Effector CD8-positive, alpha-beta T cell (primary cell): ENCODE results near the gene PBX3.

Experiments used
- DNase-seq: peaks from one replicate; lab custom pipeline; 2025; lab: John Stamatoyannopoulos, UW

Gene PBX3

GRCh38 chr9:125867751-125868415 lies 120.7 kb downstream of the PBX3 start:
- DNase-seq = no peak

GRCh38 chr9:125878164-125878631 lies 131.0 kb downstream of the PBX3 start:
- DNase-seq = no peak

- no peak for DNase-seq
Measured at GRCh38 chr9:125881042-125881441, 133.9 kb downstream of the PBX3 start.

DNA sequence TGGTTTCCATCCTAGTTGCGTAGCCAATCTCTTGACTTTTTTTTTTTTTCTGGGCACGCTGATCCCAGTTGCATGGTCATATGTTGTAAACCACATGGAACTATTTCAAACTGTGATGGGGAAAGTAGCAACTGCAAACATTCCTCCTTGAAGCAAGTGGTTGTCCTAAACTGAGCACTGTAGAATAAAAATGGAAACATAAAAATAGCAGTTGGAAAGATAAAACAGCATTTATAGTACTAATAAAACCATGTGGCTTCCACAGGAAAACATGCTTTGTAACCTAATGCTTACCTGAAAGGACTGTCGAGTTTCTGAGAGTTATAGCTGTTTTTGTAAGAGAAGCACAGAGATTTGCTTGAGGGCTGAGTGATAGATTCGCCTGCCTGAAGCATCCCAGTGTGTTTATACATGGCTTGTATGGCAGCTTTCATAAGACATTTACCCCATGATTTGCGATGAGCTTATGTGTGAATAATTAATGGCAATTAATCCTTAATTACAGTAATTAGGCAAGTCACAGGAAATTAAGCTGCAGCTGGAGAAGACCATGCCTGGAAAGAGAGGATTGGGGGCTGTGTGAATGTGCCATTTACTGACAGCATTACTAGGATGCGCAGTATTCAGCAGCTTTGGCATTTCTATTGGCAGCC lies 136.5 kb downstream of the PBX3 start:
- no peak for DNase-seq

DNA sequence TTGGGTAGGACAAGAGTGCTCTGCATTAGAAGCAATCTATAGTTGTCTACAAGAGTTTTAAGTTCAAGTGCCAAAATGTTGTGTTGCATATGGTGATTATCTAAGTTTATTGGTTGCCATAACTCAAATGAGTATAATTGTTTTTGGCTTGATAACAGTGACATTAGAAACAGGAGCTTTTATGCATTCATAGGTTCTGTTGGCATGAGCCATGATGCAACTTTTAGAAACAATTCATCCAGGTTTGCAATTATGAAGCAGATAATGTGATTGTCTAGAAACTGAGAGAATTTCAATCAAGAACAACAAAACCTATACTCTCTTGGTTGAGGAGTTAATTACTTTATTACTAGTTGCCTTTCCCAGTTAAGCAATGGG lies 137.0 kb downstream of the PBX3 start:
- DNase-seq = no peak

DNA sequence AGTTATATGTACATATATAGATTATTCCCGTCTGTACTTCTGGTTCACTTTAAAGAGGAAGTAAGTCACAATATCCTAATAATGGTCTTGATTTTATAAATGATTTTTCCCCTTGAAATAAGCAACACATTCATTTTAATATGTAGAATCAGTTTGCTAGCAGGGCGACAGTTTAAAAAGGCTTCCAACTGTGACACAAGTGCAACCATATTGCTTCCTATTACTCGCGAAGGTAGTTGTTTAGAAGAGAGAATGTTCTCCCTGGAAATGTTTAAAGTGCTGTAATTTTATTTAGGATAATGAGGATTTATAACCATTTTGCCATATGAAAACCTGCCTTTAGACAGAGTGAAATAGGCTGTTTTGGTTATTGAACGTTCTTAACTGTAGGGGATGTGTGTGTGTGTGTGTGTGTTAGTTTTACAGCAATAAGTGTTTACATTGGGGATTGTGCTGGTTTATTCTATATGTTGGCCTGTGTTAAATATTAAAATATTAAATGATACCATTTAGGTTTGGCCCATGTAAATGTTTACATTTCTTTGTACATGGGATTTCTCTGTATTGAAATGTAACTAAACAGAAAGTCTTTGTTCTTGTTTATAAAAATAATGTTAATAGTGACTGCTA lies 138.3 kb downstream of the PBX3 start:
- no peak for DNase-seq

DNA sequence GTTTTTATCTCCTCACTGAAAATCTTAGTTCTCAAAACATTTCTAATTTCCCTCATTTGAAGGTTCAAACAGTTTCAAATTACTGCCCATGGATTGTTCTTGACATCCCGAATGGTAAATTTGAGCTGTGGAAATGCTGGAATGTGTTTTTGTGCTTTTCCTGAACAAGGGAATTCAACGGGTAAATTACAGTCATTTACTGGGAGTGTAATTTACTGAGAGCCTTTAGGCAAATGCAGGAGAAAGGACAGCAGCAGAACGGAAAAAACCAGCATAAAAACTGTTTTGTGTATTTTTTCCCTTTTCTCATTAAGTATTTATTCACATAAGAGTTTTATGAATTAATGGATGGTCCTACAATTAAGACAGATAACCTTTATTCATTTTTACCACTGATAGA lies 139.2 kb downstream of the PBX3 start:
- no peak for DNase-seq

GRCh38 chr9:125887172-125887571 lies 140.0 kb downstream of the PBX3 start:
- DNase-seq = no peak

DNA sequence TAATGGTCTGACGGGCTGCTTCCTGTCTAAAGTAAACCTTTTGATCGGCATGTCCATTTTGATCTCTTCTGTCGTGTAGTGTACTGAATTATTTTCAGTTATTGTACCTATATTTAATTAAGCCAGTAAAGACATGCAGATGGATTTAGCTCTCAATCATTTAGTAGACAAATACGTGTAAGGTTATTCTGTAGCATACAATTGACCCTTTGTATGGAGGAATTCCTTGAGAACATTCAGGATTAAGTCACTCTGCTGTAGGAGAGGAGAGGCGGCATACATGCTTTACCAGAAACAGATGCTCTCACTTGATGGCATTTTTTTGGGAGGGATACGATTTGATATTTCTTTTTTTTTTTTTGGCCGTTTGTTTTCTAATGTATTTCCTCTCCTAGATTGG lies 141.0 kb downstream of the PBX3 start:
- DNase-seq = no peak

GRCh38 chr9:125889112-125889475 lies 141.9 kb downstream of the PBX3 start:
- no peak for DNase-seq

- DNase-seq = peak; percentile 9
Measured at GRCh38 chr9:125889476-125890419, 142.6 kb downstream of the PBX3 start.

DNA sequence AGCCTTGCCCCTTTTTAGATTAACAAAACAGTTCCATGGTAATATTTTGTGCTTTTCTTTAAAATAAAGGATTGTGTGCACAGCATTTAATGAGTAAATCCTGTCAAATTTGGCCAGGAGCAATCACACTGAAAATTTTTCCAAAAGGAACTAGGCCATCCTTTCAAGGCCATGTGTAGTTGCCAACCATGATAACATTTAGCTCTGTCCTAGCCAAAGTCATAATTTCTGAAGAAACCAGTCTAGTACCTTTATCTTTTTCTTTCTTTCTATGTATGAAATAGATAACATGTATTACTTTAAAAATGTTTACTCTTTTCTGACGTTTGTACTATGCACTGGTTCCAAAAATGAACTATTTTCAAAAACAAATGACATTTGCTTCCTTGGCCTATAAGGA lies 143.7 kb downstream of the PBX3 start:
- DNase-seq = no peak

DNA sequence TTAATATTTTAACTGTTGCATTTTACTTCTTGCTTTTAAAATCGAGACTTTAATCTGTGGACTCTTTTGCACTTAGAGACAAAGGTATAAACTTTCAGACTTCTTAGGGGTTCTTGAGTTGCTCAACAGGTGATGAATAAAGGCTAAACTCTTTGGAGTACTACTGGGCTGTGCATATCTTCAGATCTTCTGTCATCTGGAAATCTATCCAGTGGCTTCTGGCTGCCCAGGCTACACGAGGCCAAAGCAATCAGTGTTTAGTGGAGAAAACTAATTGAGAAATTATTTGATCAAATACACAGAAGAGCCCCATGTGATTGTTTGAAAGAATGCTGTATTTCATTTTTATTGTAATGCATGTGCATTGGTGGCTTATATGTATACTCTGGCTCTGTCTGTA lies 146.1 kb downstream of the PBX3 start:
- DNase-seq = no peak

DNA sequence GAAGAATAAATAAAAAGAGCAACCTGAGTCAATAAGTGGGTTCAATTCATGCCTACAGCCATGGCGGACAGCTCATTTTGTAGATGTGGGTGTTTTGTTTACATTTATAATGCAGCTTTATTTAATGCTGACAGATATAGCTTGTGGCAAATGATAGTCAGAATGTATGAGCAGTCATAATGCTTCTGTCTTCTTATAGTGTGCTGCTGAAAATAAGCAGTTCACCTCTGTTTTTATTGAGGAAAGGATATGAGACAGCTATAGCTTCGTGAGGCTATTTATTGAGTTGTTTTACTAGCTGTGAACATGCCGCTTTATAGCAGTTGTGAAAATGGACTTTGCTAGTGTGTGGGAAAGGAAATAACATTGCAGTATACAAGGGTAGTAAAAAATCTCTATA lies 147.4 kb downstream of the PBX3 start:
- DNase-seq = no peak

- no peak for DNase-seq
Measured at GRCh38 chr9:125896404-125896803, 149.2 kb downstream of the PBX3 start.

DNA sequence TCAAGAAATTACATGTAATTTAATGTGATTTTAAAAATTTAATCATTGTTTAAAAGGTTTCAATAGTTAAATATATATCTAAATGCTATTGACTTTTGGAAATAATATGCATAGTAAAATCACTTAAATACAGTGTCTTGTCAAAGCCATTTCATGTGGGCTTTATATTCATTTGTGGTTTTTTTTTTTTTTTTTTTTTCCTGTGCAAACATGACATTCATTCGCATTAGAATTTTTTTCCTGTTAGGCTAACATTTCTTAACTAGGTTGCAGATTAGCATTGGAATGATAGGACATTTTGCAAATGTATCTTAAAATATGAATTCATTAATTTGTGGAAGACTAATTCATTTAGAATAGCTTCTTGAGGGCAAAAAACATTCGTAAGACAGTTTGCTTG lies 149.8 kb downstream of the PBX3 start:
- DNase-seq = no peak

- DNase-seq = no peak
Measured at GRCh38 chr9:125897481-125897880, 150.3 kb downstream of the PBX3 start.

DNA sequence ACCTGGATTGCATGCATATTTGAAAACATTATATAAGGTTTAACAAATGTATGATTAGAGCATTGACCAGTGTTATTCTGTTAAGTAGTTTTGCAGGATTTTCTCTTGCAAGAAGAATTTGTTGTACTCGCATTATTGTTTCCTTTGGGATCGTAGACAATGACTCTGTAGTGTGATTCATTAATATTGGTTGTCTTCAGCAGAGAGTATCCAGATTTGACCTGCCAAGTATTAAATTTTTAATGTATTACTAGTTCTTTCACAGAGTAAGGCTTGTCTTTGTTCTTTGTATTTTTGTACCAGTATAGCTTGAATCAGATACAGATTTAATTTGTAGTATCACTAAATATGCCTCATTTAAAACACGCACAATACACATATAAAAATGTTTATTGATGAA lies 155.0 kb downstream of the PBX3 start:
- no peak for DNase-seq

DNA sequence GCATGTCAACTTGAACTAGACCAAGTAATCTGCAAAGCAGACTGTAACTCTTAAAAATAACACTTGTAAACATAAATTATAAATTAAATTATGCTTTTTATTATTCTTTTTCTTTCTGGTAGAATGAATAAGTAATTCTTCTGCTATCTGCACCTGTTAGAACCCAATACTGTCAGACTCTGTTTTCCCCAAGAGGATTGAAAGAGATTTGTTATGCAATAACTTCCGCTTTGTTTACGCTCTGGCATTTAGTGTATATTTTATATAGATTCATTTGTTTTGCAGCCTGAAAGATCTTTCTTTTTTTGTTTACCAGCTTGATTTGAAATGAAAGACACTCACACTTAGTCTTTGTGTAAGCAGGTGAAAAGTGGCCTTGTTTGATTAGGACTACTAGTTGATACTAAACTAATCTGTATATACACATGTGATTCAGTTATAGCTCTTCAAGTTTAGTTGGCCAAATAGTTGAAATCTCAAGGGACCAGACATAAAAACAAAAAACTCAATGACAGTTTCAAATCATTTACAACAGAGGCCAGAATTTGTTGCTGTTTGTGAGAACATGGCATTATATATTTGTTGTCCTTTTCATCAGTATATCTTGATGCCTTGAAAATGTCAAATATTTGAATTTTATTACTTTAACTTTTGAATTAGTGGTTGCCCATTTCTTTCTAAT lies 155.8 kb downstream of the PBX3 start:
- no peak for DNase-seq

- DNase-seq = no peak
Measured at GRCh38 chr9:125904155-125904851, 157.1 kb downstream of the PBX3 start.

GRCh38 chr9:125906144-125906543 lies 159.0 kb downstream of the PBX3 start:
- no peak for DNase-seq
